Measurements from ENCODE around the gene CDH11.

CDH11 gene

GRCh38 chr16:64916051-64916450, 205.8 kb downstream of the CDH11 start:
- no peak for DNase-seq (ENCODE audit: low read depth in 2 of 2)

- no peak for DNase-seq (ENCODE audit: low read depth in 2 of 2)
Measured at GRCh38 chr16:64910356-64910755, 211.5 kb downstream of the CDH11 start.

DNA sequence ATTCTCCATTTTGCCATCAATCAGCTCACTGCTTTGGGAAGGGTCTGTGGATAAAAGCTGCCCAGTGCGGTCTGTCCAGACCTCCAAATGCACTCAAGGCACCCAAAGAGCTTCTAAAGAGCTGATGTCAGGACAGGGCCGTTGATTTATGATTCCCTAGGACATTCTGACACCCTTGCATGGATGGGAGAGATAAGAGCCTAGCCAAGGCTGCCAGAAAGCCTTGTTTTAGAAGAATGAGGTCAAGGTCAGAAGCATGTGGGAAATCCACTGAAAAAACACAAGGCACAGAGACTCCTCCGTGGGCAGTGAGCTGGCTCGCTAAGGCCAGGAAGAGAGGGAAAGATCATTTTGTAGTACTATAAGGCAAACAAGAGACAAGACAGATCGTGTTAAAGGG, 214.0 kb downstream of the CDH11 start:
- no peak for DNase-seq (ENCODE audit: low read depth in 2 of 2)

DNA sequence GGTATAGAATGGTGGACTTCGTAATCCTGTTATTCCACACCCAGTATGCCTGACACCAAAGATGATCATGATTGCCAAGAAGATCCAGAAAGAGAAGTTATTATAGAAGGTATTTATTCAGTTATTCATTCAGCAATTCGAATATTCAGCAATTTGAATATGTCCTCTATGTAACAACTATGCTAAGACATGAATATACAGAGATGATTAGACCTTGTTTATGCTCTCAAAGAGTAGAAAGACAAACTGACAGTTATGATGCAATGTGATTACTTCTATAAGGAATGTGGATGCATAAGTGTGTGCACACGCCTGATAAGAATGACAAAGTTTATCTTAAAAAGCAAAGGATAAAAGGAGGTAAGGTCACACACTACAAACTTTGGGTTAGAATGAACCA, 218.1 kb downstream of the CDH11 start:
- no peak for DNase-seq (ENCODE audit: low read depth in 2 of 2)

GRCh38 chr16:64900517-64900916, 221.3 kb downstream of the CDH11 start:
- no peak for DNase-seq (ENCODE audit: low read depth in 2 of 2)

DNA sequence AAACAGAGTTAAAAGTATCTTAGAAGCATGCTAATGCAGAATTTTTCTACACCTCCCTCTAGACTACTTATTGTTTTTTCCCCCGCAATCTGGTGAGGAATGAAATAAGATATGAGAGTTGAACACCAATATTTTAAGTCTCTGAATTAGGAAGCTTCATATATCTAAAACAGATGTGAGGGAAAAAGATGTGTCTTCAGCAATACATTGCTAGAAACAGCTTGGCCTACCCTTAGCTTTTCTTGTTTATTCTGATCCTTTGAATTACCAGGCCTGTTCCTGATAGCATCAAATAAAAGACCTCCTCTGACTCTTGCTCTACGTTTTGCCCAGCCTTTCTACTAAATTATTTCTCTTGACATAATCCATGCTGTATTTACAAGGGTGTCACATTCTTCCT, 221.8 kb downstream of the CDH11 start:
- no peak for DNase-seq (ENCODE audit: low read depth in 2 of 2)

- no peak for DNase-seq (ENCODE audit: low read depth in 2 of 2)
Measured at GRCh38 chr16:64898159-64898558, 223.7 kb downstream of the CDH11 start.
